ENCODE results near the gene NEK8. TPM values are rescaled to one million over a fixed set of nuclear protein-coding genes. Genes with fewer than 3 reads are reported as not detected.

The NEK8 gene
- polyA plus RNA-seq, 3 donors, result 2.7 to 9.6 (median 3.1) TPM

GRCh38 chr17:28744104-28744971, 15.8 kb downstream of the NEK8 start:
- Histone ChIP-seq H3K4me1 (ENCODE audit: control insufficient read depth in 1 of 2, insufficient read depth in 2 of 2, low read length in 2 of 2) (peaks cover 49 to 51% of the 10 kb centered on the region in 2 donors), H3K27ac (ENCODE audit: low read depth in 1 of 2, low read length in 2 of 2) (no peak overlapping the region), H3K9ac (ENCODE audit: insufficient read depth, low read length, poor library complexity, severe bottlenecking) (peak overlapping the region; percentile 59), H3K36me3 (replicated peaks in 1 of 2; ENCODE audit: control insufficient read depth in 1 of 2, insufficient read depth in 2 of 2, low read length in 2 of 2) (no peaks in the 10 kb centered on the region), H3K9me3 (replicated peaks in 1 of 2; ENCODE audit: control insufficient read depth in 1 of 2, insufficient read depth in 1 of 2, low read length in 2 of 2) (no peaks in the 10 kb centered on the region), H4K20me1 (ENCODE audit: insufficient read depth, low read length) (peaks cover 13% of the 10 kb centered on the region), H3K4me3 (replicated peaks in 1 of 3; ENCODE audit: low read depth in 2 of 3, low read length in 3 of 3) (peak overlapping the region; percentile 15 to 82 (median 28)), H3K4me2 (replicated peaks; ENCODE audit: extremely low read depth, low read length, poor library complexity, severe bottlenecking) (peak overlapping the region; percentile 90), H2AFZ (ENCODE audit: insufficient read depth, low read depth, low read length, poor library complexity, severe bottlenecking) (no peak overlapping the region), H3K79me2 (ENCODE audit: insufficient read depth, low read length) (no peaks in the 10 kb centered on the region), H3K27me3 (ENCODE audit: control insufficient read depth in 2 of 2, insufficient read depth in 2 of 2, low read length in 2 of 2) (peaks cover 4 to 15% of the 10 kb centered on the region in 2 donors)
- Mint-ChIP-seq H3K9me3 (peaks cover 0 to 5% (median 0%) of the 10 kb centered on the region in 7 donors), H3K27ac (peak overlapping the region in 5 of 7 donors; percentile 8 to 81 (median 69)), H3K4me3 (peak overlapping the region; percentile 76 to 84), H3K4me1 (peaks cover 35% of the 10 kb centered on the region), H3K27me3 (ENCODE audit: low read depth in 3 of 3) (peaks cover 8 to 34% (median 32%) of the 10 kb centered on the region in 3 donors), H3K36me3 (peaks cover 12 to 13% of the 10 kb centered on the region in 2 donors)
- no peak for TF ChIP-seq CTCF (IDR thresholded peaks at IDR 0.05)
- peak in 1 of 3 donors; percentile 57 for DNase-seq
- WGBS (ENCODE audit: insufficient coverage), result 1% methylated on average over 57 of the region's 61 CpGs
- intact Hi-C loops (cut with micrococcal nuclease), result loop anchor here in 1 of 2 donors (2.0 to 10.0 kb wide), 2 partner anchors 16 to 210 kb away; partner anchors contain the start of genes NEK8 and PHF12

- H2AFZ ChIP-seq (ENCODE audit: insufficient read depth, low read depth, low read length, poor library complexity, severe bottlenecking), result no peak overlapping the region
- no peak for TF ChIP-seq CTCF (IDR thresholded peaks at IDR 0.05)
- intact Hi-C loops (cut with micrococcal nuclease), result loop anchor here in 1 of 2 donors (2.0 to 10.0 kb wide), 2 partner anchors 16 to 210 kb away; partner anchors contain the start of genes NEK8 and PHF12
- peak overlapping the region; percentile 76 to 84 for H3K4me3 Mint-ChIP-seq
- peaks cover 35% of the 10 kb centered on the region for H3K4me1 Mint-ChIP-seq
- WGBS (ENCODE audit: insufficient coverage), result 2% methylated on average over 26 of the region's 31 CpGs
- H3K4me3 ChIP-seq (replicated peaks in 1 of 3; ENCODE audit: low read depth in 2 of 3, low read length in 3 of 3), result peak overlapping the region; percentile 2 to 82 (median 28)
- peaks cover 9 to 10% of the 10 kb centered on the region in 2 donors for H3K36me3 Mint-ChIP-seq
- peaks cover 13% of the 10 kb centered on the region for H4K20me1 ChIP-seq (ENCODE audit: insufficient read depth, low read length)
- H3K36me3 ChIP-seq (replicated peaks in 1 of 2; ENCODE audit: control insufficient read depth in 1 of 2, insufficient read depth in 2 of 2, low read length in 2 of 2), result no peaks in the 10 kb centered on the region
- H3K9me3 ChIP-seq (replicated peaks in 1 of 2; ENCODE audit: control insufficient read depth in 1 of 2, insufficient read depth in 1 of 2, low read length in 2 of 2), result no peaks in the 10 kb centered on the region
- peaks cover 4 to 15% of the 10 kb centered on the region in 2 donors for H3K27me3 ChIP-seq (ENCODE audit: control insufficient read depth in 2 of 2, insufficient read depth in 2 of 2, low read length in 2 of 2)
- peak overlapping the region; percentile 36 for H3K9ac ChIP-seq (ENCODE audit: insufficient read depth, low read length, poor library complexity, severe bottlenecking)
- H3K27ac ChIP-seq (ENCODE audit: low read depth in 1 of 2, low read length in 2 of 2), result no peak overlapping the region
- H3K4me1 ChIP-seq (ENCODE audit: control insufficient read depth in 1 of 2, insufficient read depth in 2 of 2, low read length in 2 of 2), result peaks cover 49 to 51% of the 10 kb centered on the region in 2 donors
- H3K79me2 ChIP-seq (ENCODE audit: insufficient read depth, low read length), result no peaks in the 10 kb centered on the region
- peak overlapping the region; percentile 90 for H3K4me2 ChIP-seq (replicated peaks; ENCODE audit: extremely low read depth, low read length, poor library complexity, severe bottlenecking)
- H3K27me3 Mint-ChIP-seq (ENCODE audit: low read depth in 3 of 3), result peaks cover 8 to 30% (median 27%) of the 10 kb centered on the region in 3 donors
- H3K27ac Mint-ChIP-seq, result peak overlapping the region in 5 of 7 donors; percentile 8 to 81 (median 69)
- peaks cover 0 to 5% (median 0%) of the 10 kb centered on the region in 7 donors for H3K9me3 Mint-ChIP-seq
- DNase-seq, result peak in 1 of 3 donors; percentile 24
Observed at GRCh38 chr17:28744972-28745785, 16.6 kb downstream of the NEK8 start.
